Measurements from ENCODE around the gene GOLGA6L2.

DNA sequence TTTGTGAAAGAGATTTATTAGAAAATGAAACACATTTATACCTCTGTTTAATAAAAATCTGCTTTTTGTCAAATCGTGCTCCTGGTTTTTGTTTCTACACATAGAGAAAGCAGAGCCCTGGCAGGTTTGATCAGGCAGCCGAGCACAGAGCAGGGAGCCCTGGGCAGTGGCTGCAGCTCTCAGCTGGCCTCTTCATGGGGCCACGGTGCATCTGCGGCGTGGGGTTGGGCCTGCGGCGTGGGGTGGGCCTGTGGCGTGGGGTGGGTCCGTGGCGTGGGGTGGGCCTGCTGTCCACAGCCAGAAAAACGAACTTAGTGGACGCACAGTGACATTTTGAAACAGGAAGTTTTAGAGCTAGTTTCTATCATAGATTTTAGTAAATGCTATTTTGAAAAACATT lies 10.6 kb downstream of the GOLGA6L2 start:
- TF ChIP-seq YY1 (IDR thresholded peaks at IDR 0.05; ENCODE audit: insufficient read depth, insufficient read length) (no peak), SUZ12 (IDR thresholded peaks at IDR 0.05; ENCODE audit: extremely low read depth, insufficient read depth, insufficient read length) (no peak)

Data from NT2/D1 (cell line).